ENCODE measurements around the gene DMRTC2. TPM values are rescaled to one million over a fixed set of nuclear protein-coding genes. Genes with fewer than 3 reads are reported as not detected.
A peak's percentile ranks its signal among the peaks of the same experiment; 100 is the strongest.

DMRTC2 gene
- total RNA-seq, 1 experiment from 2014 or later = not detected

DNA sequence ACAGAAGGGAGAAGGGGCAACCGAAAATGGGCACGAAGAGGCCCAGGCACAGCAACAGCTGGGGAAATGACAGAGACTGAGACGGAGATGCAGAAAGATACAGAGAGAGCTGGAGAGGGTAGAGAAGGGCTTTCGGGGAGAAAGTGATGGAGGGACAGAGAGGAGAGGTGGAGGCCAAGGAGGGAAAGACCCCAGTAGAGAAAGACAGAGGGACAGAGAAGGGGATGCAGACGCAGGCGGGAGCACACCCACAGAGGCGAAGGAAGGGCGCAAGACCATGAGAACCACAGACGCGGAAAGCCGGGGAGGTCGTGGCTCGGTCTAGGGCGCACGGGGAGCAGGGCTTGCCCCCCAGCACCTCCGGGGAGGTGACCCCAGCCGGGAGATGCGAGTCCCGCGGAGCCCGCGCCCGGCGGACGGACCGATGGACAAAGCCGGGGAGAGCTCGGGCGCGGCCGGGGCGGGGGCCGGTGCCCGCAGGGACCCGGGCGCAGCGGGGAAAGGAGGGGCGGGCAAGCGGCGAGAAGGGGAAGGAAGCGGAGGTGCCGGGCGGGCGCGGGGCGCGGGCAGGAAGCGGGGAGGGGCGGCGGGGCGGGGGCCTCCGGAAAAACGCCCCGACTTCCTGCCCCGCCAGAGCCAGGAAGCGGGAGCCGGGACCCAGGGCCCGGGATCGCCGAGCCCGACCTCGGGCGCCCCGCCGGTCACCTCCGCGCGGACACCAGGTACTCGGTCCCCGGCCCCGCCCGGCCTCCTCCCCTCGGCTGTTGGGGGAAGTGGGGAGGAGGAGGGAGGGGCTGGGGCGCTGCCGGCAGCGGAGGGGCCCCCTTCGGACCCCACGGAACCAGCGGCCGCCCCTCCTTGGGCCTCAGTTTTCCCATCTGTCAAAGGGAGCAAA lies 38.0 kb downstream of the DMRTC2 start, which contains the start of gene ARHGEF1:
Gene ARHGEF1, plus strand, starts transcription at position 617 of the 895 bp plus-strand sequence. CDS start 4,899 bp downstream, outside the sequence.
- BruUV-seq (replicated peaks) = no TSS peak
- Histone ChIP-seq H3K4me2 (ENCODE audit: low read length) (peak within 1 kb of the TSS; percentile 95), H3K4me3 (replicated peaks in 1 of 2; ENCODE audit: low read depth in 1 of 2, low read length in 2 of 2) (peak within 1 kb of the TSS; percentile 97), H4K20me1 (ENCODE audit: insufficient read depth) (no peaks in the 10 kb centered on the region), H3K27me3 (ENCODE audit: insufficient read depth, low read length) (no peaks in the 10 kb centered on the region), H3K9me2 (ENCODE audit: insufficient read depth) (no peaks in the 10 kb centered on the region), H2AFZ (ENCODE audit: low read depth, low read length, poor library complexity, severe bottlenecking) (no peak within 1 kb of the TSS), H3K79me2 (ENCODE audit: insufficient read depth, low read length) (peaks cover 40% of the 10 kb centered on the region), H3K4me1 (ENCODE audit: control insufficient read depth in 1 of 2, insufficient read depth in 2 of 2, low read length in 2 of 2) (peaks cover 27 to 42% of the 10 kb centered on the region in 2 experiments), H3K27ac (ENCODE audit: low read depth, low read length) (peak within 1 kb of the TSS; percentile 73), H3K36me3 (ENCODE audit: control insufficient read depth in 1 of 2, insufficient read depth in 2 of 2, low read length in 2 of 2) (no peaks in the 10 kb centered on the region), H3K9me3 (ENCODE audit: control insufficient read depth in 1 of 2, insufficient read depth in 1 of 2, low read depth in 1 of 2, low read length in 2 of 2) (no peaks in the 10 kb centered on the region), H3K9ac (ENCODE audit: low read length) (peak within 1 kb of the TSS; percentile 93)
- ATAC-seq (peak; percentile 2; the same call in 1 of the 2 replicates), DNase-seq (ENCODE audit: low read depth, low spot score) (no peak)
- CTCF ChIA-PET = interaction anchor here (1.5 to 2.3 kb wide), 2 partner anchors 10 to 76 kb away, joined by 3 to 14 read pairs; no protein-coding TSS in a partner anchor
- RAD21 ChIA-PET (ENCODE audit: low non-redundant PET in 1 of 2, low total read pairs in 2 of 2, uncharacterized antibody in 2 of 2, unreplicated experiment in 2 of 2) = no interaction called here
- intact Hi-C loops (cut with micrococcal nuclease) = loop anchor here (5.0 kb wide), 1 partner anchor 44 kb away; the partner anchor contains the start of gene ERFL
- TF ChIP-seq POLR2AphosphoS5 (IDR thresholded peaks at IDR 0.05; ENCODE audit: low read depth, low read length) (peak; percentile 57; the same call in 1 of the 2 replicates), SIN3A (IDR thresholded peaks at IDR 0.05; ENCODE audit: low read depth) (no peak), ZFX (IDR thresholded peaks at IDR 0.05) (peak; percentile 66; the same call in 1 of the 2 replicates)
- POLR2A ChIA-PET = interaction anchor here (0.7 to 4.2 kb wide), 2 partner anchors 21 to 23 kb away, joined by 4 to 18 read pairs; partner anchors contain the start of gene RPS19

GRCh38 chr19:41883463-41883820 lies 38.6 kb downstream of the DMRTC2 start:
- intact Hi-C loops (cut with micrococcal nuclease) = loop anchor here (5.0 kb wide), 1 partner anchor 44 kb away; the partner anchor contains the start of gene ERFL
- RAD21 ChIA-PET (ENCODE audit: low non-redundant PET in 1 of 2, low total read pairs in 2 of 2, uncharacterized antibody in 2 of 2, unreplicated experiment in 2 of 2) = no interaction called here

More at GRCh38 chr19:41883463-41883820, 38.6 kb downstream of the DMRTC2 start:
- TSS peak; percentile 87 for BruUV-seq (replicated peaks)
- no peaks in the 10 kb centered on the region for H3K27me3 ChIP-seq (ENCODE audit: insufficient read depth, low read length)
- H3K9me2 ChIP-seq (ENCODE audit: insufficient read depth) = no peaks in the 10 kb centered on the region
- peaks cover 29 to 48% of the 10 kb centered on the region in 2 experiments for H3K4me1 ChIP-seq (ENCODE audit: control insufficient read depth in 1 of 2, insufficient read depth in 2 of 2, low read length in 2 of 2)
- ATAC-seq (no peak), DNase-seq (ENCODE audit: low read depth, low spot score) (no peak)
- peak; percentile 57; the same call in 1 of the 2 replicates for TF ChIP-seq MAX (IDR thresholded peaks at IDR 0.05)
- no peak for TF ChIP-seq EGR1 (IDR thresholded peaks at IDR 0.05; ENCODE audit: low read depth)
- TF ChIP-seq ZFX (IDR thresholded peaks at IDR 0.05) = peak; percentile 40; the same call in 1 of the 2 replicates
- no peak for TF ChIP-seq EZH2 (IDR thresholded peaks at IDR 0.05)
- TF ChIP-seq SIN3A (IDR thresholded peaks at IDR 0.05; ENCODE audit: low read depth) = no peak
- H3K4me3 ChIP-seq (replicated peaks in 1 of 2; ENCODE audit: low read depth in 1 of 2, low read length in 2 of 2) = peak overlapping the region; percentile 97
- H3K27ac ChIP-seq (ENCODE audit: low read depth, low read length) = peak overlapping the region; percentile 73
- peak overlapping the region; percentile 93 for H3K9ac ChIP-seq (ENCODE audit: low read length)
- no peaks in the 10 kb centered on the region for H3K36me3 ChIP-seq (ENCODE audit: control insufficient read depth in 1 of 2, insufficient read depth in 2 of 2, low read length in 2 of 2)
- no peaks in the 10 kb centered on the region for H3K9me3 ChIP-seq (ENCODE audit: control insufficient read depth in 1 of 2, insufficient read depth in 1 of 2, low read depth in 1 of 2, low read length in 2 of 2)
- peaks cover 46% of the 10 kb centered on the region for H3K79me2 ChIP-seq (ENCODE audit: insufficient read depth, low read length)
- peak overlapping the region; percentile 95 for H3K4me2 ChIP-seq (ENCODE audit: low read length)
- H2AFZ ChIP-seq (ENCODE audit: low read depth, low read length, poor library complexity, severe bottlenecking) = no peak overlapping the region
- POLR2A ChIA-PET = interaction anchor here (4.2 kb wide), 1 partner anchor 23 kb away, joined by 18 read pairs; the partner anchor contains the start of gene RPS19
- H4K20me1 ChIP-seq (ENCODE audit: insufficient read depth) = no peaks in the 10 kb centered on the region
- CTCF ChIA-PET = interaction anchor here (1.5 to 2.3 kb wide), 2 partner anchors 10 to 75 kb away, joined by 3 to 14 read pairs; no protein-coding TSS in a partner anchor

Measured in HCT116 (cell line).